Activated CD4-positive, alpha-beta T cell treated with anti-CD3 and anti-CD28 coated beads, Interleukin-2, amount 50 U/mL, for 4 hours (primary cell): ENCODE data around the gene SPSB4.
A peak's percentile ranks its signal among the peaks of the same experiment; 100 is the strongest.
"Not testable (repeated sequence)": the region's sequence is repeated elsewhere in the genome, so short reads cannot be mapped to it uniquely, and the experiment has no call there.

Experiments used
- DNase-seq, 2 experiments: peaks; one replicate each; pipeline ENCODE4 v3.0.0-alpha.2; 2020

Gene SPSB4

DNA sequence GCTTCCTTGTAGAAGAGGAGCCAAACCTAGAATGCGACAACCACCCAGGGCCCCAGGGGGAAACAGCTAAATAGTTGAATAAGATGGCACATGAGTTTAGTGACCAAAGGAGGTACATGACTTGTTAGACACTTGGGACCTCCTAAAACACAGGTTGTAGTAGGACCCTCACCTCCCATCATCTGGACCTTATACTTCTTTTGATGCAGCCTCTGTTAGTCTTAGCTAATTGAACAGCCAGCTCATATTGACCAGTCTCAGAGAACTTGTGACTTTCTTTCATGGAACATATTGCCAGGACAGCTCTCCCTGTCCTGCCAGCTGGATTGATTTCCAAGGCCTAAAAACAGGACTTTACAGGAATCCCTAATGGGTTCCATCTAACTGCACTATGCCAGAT is 45.0 kb downstream of the SPSB4 start:
- DNase-seq: no peak

DNA sequence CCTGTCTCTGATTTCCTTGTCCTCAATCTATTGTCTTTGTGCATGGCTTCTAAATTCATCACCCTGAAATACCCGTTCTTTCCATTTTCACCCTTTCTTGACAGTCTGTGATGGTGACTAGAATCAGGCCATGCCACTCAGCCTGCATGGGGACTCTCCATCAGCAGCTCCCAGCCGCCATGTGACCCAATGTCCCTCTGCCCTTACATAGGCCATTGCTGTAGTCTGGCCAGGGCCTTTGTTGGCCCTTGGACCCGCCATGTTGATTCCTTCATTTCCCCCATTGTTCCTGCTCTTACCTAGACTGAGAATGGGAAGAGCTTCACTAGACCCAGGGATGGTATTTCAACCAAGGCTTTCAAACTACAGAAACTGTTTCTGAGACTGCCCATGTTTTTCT is 45.8 kb downstream of the SPSB4 start:
- no peak for DNase-seq

DNA sequence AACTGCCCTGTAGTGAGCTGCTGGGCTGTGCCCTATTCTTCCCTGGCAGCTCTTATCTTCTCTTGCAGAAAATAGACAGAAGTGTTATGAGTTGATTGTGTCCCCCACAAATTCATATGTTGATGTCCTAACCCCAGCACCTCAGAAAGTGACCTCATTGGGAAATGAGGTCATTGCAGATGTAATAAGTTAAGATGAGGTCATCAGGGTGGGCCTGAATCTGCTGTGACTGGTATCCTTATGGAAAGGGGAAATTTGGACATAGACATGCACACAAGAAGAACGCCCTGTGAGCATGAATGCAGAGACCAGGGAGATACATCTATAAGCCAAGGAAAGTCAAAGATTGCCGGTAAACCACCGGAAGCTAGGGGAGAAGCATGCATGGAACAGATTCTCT is 49.0 kb downstream of the SPSB4 start:
- no peak for DNase-seq

DNA sequence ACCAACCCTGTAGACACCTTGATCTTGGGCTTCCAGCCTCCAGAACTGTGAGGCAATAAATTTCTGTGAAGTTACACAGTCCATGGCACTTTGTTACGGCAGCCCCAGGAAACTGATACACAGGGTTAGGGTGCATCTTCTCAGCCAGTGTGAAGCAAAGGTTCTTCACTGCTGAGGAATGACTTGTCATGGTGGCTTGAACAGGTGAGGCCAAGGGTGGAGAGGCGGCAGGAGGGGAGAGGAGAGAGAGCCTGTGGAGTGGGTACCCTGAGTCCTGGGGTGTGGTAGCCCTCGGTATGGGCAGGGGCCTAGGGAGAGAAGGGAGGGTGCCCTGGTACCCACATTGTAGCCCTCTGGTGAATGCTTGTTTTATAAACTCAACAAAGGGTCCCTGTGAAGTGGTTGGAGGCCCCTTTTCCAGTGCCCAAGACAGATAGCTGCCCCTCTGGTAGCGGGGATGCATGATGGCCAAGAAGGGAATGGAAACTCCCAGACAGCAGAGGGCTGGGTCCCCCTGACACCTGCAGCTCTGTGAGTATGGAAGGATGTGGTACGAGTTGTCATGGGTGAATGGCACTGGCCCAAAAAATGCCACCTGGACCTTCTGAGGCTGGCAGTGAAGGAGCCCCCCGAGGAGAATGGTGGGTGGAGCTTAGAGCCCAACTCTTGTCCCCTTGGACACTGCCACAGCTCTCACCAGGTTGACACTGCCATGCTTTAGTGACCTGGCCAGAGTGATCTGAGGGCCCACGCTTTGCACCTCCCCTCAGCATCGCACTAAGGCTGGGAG is 49.6 kb downstream of the SPSB4 start:
- no peak for DNase-seq

DNA sequence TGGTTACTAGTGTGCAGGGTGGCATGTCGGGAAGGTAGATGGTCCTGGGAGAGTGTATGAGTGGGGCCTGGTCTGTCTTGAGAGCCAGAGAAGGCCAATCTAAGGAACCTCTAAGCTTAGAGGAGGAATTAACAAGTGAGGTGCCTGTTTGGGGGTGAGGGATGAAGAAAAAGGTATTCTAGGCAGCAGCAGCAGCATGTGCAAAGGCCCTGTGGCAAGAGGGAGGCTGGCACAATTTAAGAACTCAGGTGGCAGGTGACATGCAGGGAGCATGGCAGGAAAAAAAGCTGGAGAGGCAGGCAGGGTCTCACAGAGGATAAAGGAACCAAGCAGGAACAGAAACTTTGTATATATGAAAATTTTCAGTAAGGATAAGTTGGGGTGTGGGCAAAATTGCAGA is 51.2 kb downstream of the SPSB4 start:
- no peak for DNase-seq

DNA sequence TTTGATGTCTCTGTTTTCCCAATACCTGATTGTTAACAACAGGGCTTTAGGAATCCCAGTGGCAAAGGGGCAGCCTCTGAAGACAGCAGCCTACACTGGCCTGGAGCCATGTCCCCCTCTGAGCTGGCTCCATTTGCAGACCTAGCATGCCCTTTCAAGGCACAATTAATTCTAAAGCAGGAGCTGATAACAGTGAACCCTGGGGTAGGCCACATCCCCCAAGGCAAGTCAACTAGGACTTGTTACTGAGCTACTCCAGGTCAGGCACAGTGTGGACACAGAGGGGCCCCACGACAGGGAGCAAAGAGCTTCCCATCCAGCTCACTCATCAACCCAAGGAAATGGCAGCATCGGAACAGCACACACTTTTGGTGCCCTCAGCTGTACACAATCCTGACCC is 51.9 kb downstream of the SPSB4 start:
- DNase-seq: no peak

DNA sequence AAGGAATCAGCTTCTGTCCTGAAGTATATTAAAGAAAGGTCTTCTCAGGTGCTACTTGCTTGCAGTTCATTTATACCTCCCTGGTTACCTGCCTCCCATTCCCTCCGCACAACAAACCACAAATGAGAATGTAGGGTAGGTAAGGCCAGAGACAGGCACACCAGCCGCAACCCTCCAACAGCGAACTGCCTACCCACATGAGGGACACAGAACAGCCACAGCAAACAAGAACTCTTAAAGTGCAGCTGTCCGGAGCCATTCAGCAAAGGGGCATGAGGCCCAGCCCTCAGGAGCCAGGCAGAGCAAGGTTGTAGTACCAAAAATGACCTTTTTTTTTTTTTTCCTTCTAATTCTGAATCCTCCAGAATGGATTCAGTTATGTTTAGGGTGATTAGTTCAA is 52.4 kb downstream of the SPSB4 start:
- DNase-seq: no peak

DNA sequence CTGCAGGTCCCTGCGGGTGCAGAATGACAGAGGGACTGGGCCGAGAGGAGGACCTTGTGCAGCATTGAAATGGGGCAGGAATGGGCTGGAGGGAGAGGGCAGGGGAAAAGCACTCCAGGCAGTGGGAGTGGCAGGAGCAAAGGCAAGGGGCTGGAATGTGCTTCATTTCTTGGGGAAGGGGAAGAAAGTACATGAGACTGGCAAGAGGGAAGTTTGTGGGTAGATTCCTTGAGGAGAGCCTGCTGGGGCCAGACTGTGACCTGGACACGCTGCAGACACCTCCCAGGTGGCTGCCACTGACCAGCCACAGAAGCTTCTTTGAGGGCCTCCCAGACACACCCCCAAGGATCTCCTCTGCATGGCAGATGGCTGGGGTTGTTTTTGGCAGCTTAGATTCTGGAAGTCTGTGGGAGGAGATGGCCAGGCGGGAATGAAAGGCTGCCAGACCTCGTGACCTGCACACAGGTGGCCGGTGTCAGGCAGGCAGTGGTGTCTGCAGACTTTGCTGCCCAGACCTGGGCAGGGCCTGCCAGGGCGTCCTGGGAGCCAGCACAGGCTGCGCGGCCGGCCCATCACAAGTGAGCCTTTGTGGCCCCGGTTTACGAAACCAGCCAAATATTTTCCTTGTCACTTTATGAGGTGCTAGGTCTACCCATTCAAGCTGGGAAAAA is 53.1 kb downstream of the SPSB4 start:
- no peak for DNase-seq

DNA sequence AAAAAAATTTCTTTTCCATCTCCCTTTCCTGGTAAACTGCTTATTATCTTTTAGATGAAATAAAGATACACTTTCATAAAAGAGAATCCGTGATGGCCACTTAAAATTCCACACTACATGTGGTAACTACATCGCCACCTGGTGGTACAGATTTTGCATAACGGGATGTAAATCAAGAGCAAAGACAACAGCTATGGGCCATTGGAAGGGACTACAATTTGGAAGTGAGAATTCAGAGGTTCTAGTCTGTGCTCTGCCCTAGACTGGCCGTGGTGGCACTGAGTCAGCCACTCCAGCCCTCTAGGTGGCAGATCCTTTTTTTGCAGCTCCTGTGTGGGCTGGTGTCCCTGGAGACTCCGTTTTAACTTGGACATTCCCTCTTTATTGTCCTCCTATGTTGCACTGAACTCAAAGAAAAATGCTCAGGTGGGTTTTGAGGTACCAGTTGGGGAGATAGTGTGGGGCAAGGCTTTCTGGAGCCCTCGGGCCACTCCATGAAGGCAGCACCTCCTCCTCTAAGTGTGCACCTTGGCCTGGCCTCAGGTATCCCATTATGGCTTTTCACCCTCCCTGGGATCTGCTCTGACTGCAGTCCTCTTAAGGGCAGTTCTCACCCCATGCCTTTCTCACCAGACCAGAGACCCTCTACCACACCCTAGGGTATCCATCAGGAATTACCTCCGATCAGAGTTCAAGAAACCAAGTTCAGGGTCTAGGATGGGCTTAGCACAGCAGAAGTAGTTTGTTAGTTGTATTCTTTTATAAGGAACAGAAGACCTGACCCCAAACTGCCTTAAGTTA is 54.9 kb downstream of the SPSB4 start:
- peak; percentile 31 to 44 for DNase-seq

DNA sequence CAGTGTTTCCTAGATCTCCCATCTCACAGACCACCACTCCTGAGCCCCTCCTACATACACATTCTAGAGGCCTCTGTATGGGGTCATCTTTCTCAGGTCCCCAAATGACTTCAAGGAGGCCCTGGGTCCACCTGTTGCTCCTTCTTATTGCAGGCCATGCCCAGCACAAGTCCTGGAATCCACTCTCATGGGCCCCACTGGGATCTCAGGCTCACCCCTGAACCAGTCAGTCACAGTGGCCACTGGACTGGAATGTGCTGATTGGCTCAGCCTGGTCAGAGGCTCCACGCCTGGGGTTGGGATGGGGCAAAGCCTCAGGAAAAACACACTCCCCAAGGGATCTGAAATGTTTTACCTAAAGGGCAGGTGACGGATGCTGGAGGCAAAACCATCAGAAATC is 55.7 kb downstream of the SPSB4 start:
- no peak for DNase-seq

DNA sequence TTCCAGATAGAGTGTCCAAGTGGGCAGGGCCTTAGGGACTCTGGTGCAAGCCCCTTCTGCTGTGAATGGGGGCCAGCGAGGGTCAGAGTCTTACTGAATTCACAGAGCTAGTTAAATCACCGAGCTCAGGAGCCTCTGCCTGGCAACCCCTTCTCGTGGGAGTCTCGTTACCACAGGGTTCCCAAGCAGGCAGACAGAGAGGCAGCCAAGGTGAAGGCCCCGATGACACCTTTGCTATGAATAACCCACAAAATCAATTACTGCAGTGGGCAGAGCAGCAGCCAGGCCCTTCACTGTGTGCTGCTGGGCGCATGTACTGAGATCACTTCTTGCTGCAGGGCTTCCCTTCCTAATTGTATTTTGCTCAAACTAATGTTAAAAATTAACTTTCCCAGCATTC is 56.9 kb downstream of the SPSB4 start:
- DNase-seq: no peak

DNA sequence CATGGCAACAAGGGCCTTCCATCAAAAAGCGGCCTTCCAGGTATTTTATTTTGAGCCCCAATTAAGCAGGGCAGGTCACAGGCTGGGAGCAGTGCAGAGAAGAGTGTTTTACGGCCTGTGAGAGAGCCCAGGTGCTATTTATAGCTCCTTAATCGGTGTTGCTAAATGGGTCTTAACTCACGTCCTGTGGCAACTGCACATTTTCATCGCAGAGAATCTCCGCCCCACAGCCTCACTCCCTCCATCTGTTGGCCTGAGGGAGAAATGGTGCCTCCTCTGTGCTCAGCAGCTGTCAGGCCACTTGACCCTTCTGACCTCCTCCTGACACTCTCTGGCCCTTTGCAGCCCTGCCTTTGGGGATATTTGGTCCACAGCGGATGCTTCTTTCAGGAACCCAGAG is 58.6 kb downstream of the SPSB4 start:
- no peak for DNase-seq

DNA sequence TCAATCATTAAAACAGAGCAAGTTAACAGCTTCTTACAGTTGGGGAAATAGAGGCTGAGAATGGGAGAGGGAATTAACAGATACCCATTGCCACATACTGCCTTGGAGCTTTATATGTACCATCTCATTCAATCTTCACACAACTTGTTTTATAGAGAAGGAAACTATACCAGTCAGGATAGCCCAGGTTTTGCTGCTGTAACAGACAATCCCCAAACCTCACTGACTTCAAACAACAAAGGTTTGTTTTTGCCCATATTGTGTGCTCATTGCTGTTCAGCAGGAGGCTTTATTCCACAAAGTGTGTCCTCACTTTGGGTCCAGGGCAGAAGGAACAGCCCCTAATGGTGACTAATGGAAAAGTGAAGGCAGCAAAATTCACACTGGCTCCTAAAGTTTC is 59.2 kb downstream of the SPSB4 start:
- no peak for DNase-seq

DNA sequence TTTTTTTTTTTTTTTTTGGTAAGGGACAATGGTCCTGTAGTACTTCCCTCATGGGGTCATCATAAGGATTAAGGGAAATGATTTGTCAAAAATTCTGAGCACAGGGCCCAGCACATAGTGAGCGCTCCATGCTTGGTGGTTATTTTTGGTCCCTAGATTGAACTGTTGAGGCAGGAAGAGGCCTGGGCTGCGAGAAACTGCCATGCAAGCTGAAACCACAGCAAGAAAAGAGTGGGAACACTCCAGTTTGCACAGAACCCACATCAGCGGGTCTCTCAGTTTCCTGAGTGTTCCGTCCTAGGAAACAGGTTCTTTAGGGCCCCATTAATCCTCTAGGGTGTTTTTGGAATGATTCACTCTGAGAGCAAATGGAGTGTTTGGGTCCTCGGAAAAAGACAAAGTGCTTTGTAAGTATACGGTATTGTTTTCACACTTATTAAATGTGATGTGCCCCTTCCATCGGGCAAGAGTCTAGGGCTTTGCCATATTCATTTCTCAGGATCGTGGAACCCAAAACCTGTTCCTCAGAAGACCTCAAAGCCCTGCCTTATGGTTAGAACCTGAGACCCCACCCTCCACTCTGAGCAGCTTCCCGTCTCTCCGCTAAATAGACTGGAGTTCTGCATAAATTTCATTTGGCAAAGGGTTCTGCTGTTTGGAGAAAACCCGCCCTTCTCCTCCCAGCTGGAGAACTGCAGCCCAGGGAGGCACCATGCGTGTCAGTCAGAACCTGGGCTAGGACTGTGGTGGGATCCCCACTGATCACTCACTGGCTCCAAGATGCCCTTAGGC is 60.4 kb downstream of the SPSB4 start:
- no peak for DNase-seq

DNA sequence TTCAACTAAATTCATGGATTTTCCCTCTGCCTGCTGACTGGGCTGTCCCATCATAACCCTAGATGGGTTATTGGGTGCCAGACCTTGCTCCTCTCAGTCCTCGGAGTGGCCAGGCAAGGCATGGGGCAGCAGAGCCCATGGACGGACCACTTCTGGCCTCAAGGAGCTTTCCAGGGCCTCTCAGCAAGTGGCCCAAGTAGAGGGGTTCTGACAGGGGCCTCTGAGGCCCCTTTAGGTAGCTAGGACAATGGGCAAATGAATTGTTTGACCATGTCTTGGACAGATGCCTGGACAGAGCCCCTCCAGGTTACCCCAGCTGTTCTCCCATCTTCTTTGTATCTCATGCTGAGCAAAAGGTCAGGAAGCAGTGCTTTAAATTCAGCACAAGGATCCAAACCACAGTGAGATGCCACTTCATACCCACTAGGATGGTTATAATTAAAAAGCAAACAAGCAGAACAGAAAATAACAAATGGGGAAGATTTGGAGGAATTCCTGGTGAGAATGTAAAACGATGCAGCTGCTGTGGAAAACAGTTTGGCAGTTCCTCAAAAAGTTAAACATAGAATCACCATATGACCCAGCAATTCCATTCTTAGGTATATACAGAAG is 61.6 kb downstream of the SPSB4 start:
- no peak for DNase-seq

DNA sequence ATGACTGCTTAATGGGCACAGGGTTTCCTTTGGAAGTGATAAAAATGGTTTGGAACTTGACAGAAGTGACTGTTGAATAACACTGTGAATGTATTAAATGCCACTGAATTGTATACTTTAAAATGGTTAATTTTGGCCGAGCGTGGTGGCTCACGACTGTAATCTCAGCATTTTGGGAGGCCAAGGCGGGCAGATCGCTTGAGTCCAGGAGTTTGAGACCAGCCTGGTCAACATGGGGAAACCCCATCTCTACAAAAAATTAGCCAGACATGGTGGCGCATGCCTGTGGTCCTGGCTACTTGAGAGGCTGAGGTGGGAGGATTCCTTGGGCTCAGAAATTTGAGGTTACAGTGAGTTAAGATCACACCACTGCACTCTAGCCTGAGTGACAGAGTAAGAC is 62.5 kb downstream of the SPSB4 start:
- DNase-seq: not testable (repeated sequence)

DNA sequence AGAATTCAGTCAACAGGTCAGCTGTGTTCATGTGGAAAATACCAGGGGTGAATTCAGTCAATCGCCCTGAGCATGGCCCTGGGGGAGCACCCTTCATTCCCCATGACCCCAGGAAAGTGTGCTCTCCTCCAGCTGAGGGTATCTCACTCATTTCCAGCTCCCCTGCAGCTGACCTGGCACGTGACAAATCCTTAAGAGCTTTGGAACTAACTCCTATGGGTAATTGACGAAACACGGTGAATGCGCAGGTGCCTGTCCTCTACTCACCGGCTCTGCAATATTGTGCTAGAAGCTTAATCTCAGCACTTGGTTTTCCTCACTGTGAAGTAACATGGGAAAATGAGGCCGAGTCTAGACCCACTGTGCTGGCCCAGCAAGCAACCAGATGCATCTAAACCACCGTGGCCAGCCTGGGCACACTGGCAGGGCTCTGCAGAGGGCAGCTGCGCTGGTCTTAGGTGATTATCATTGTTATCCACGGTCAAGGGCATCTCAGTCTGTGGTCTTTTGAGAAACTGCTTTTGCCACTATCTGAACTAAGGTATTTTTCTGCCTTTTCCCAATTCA is 63.1 kb downstream of the SPSB4 start:
- DNase-seq: no peak

DNA sequence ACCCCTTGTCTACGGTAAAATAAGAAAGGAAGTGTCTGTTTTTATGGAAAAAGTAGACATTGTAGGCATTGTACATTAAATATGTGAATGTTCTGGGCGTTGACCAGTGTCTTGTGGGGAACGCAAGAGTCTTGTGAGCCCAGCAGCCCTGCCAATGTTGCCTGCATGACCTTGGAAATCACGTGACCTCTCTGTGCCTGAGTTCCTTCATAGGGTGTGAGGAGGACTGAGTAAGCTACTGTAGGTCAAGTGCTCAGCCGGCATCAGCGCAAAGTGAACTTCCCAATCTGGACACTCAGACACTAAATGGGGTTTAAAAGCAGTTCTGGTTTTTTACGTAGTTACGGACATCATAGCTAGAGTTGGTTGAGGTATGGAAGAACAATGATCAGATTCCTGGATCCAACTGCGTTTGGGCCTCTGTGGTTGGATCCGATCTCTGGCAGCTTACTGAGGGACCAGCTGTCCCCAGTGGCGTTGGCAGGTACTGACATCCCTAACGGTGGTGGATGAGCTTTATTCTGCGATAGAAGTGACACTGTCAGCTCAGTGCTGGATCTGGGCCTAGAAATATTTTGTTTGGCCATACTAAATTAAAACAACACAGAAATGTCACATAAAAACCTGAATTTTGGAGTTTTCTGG is 63.8 kb downstream of the SPSB4 start:
- no peak for DNase-seq

DNA sequence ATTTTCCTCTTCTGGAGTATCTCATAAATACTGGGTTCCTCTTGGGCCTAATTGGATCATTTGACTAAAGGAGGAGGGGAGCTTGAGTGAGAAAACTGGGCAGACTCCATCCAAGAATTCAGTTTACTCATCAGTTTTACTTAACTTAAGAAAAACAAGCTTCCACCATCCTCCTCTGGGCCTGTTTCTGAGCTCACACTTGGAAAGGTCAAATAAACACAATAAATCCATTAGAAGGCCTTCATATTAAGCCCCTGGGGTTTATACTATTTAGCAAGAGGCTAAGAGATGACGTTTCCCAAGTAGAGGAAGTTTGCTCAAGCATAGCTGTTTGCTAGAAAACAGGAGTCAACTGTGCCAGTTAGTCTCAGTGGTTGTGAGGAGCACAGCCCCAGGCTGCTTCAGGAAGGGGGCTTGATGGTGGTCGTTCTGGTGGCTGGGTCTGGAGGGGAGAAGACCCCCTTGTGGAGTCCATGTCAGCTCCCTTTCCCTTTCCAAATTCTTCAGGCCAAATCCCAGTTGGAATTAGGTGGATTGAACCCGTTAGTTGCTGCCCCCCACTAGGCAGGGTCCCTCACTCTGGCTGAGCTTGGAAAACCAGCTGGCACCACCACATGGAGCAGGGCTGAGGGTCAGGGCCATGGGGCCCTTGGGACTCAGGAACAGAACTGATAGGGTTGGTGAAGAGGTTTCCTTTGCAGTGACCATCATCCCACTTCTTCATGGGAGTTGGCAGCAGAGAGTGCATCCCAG is 64.8 kb downstream of the SPSB4 start:
- no peak for DNase-seq

DNA sequence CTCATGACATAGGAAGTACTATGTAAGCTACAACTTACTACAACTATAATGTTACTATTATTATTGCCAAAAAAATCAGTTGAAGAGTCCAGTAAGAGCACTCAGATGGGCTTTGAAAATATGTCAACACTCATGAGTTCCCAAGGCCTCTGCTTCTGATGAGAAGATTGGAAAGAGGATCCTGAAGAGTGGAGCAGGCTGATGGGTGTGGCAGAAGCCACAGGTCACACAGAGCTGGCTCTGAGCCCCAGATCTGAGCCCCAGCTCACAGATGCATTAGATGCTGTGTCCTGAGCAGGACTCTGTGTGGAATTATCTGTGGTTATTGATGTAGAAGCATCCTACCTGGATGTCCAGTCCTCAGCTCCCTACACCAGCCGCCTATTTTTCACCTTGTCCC is 65.6 kb downstream of the SPSB4 start:
- no peak for DNase-seq

DNA sequence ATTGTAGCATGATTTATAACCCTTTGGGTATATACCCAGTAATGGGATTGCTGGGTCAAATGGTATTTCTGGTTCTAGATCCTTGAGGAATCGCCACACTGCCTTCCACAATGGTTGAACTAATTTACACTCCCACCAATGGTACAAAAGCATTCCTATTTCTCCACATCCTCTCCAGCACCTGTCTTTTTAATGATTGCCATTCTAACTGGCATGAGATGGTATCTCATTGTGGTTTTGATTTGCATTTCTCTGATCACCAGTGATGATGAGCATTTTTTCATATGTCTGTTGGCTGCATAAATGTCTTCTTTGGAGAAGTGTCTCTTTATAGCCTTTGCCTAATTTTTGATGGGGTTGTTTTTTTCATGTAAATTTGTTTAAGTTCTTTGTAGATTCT is 66.8 kb downstream of the SPSB4 start:
- DNase-seq: not testable (repeated sequence)
